Stimulated activated CD8-positive, alpha-beta memory T cell treated with anti-CD3 and anti-CD28 coated beads, Interleukin-2, amount 100 ng/mL, for 1 hour (primary cell): ENCODE data around the gene BCL7B.
"Not testable (repeated sequence)": the region's sequence is repeated elsewhere in the genome, so short reads cannot be mapped to it uniquely, and the experiment has no call there.

Source experiments
- DNase-seq, 2 donors: peaks; one replicate each; pipeline ENCODE4 v3.0.0-alpha.2; 2020; ENCODE audit warnings: low read depth in 2 of 2

The BCL7B gene

DNA sequence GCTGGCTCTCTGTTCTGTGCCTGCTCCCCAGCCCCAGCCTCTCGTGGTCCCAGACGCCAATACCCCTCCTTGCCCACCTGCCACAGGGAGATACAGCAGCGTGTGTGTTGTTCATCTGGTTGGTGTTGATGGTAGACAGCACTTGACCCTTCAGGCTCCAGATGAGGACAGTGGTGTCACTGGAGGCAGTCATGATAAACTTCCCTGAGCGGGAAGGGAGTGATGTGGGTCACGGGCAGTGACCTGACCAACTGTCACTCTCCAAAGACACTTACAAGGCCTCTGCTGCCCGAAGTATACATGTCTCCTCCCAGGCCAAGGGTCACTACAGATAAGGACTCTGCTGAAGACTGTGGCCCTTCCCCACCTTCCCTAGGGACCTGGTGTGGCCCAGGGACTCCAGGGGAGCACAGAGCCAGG, 15.3 kb upstream of the BCL7B start:
- DNase-seq, result no peak

DNA sequence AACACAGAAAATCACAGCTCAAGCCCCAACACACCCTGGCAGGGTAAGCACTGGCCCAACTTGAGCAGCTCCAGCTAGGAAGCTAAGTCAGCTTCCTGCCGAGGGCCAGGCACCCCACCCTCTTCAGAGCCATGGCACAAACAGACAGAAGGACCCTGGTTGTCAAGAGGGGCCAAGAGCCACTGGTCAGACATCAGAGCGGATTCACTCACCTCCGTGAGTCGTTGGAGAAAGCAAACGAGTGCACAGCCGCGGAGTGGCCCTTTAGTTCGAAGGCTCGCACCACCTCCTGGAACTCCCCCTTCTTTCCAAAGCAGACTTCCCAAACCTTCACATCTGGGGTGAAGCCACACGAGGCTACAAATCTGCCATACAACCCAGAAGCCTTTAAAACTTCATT, 13.5 kb upstream of the BCL7B start:
- DNase-seq, result no peak

DNA sequence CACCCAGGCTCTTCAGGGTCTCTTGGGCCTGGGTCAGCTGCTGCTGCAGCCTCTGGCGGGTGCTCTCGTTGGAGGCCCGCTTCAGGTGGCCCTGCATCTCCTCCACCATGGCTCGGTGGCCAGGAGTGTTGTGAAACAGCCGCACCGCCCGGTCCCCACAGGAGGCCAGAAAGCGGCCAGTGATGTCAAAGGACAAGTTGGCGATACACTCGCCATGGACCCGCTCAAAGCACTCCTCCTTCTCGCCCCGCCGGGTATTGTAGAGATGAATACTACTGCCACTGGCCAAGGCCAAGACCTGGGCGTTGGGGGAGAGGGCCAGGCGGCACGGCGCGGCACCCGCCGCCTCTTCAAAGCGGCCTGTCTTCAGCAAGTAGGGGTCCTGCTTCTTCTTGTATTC, 13.0 kb upstream of the BCL7B start:
- no peak for DNase-seq

DNA sequence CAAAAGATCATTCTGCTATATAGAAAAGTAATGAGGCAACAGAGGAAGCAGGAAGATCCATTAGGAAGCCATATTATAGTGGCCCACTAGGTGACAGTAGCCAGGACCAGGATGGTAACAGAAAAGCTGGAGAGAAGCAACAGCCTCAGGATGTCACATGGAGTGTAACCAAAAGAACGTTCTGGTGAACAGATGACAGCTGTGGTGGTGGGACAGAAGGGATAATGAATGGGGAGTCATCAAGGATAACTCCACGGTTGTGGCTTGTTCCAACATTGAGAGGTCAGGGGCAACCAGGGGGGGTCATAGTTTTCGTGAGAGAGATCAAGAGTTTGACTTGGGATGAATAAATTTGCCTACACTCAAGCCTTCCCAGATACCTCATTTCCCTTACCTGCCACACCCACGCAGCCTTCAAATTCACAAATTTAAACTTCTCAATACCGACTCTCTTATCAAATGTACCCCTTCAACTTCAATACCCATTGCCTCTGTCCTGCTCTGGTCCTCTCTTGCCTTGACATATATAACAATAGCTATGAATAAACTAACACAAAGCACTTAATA, 11.6 kb upstream of the BCL7B start:
- DNase-seq, result no peak

DNA sequence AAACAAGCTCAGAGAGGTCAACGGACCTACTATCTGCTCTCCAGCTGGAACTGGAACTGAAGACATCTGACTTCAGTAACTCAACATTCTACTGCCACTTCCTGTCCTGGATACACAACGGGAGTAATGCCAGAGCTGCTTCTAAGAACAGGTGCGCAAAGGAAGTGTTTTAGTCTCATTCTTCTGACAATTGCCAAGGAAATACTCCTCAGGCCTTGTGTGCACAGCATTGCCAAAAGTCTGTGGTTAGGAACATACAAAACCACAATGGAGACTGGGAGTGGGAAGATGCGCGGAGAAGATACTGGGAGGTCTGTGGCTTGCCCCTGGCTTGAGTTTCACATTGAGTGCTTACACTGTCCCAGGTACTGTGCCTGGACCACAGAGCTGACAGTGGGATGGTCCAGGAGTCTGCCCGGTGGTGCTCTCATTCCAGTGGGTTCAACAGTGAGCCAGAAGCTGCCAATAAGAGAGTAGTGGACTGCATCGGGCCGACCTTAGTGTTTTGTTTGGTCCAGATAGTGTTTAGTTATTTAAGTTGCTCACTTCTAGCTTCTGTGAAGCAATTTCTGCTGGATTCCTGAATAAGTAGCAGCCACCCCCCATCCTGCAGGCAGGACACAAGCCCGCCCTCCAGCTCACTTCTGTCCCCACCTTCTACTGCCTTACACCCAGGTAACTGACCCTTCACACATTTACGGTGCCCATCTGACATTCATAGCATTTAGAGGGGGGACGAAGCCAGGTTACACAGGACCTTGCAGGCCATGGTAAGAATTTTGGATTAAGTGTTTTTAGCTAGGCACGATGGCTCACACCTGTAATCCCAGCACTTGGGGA, 10.6 kb upstream of the BCL7B start:
- DNase-seq, result no peak

DNA sequence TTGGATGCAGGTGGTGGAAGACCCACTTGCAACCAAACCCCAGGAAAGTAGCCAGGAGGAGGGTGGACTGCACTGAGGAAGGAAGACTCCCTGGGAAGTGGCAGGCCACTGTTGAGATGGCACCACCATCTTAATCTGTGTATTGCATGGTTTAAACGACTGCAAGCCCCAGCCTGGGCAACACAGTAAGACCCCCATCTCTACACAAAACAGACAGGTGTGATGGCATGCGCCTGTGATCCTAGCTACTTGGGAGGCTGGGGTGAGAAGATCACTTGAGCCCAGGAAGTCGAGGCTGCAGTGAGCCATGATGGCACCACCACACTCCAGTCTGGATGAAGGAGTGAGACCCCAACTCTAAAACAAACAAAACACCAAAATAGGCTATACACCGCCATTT, 9.7 kb upstream of the BCL7B start:
- no peak for DNase-seq

DNA sequence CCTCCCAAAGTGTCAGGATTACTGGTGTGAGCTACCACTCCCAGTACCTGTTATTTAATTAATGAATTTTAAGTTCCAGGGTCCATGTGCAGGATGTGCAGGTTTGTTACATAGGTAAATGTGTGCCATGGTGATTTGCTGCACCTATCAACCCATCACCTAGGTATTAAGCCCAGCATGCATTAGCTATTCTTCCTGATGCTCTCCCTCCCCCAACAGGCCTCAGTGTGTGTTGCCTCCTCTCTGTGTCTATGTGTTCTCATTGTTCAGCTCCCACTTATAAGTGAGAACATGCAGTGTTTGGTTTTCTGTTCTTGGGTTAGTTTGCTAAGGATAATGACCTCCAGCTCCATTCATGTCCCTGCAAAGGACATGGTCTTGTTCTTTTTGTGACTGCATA, 8.9 kb upstream of the BCL7B start:
- not testable (repeated sequence) for DNase-seq

DNA sequence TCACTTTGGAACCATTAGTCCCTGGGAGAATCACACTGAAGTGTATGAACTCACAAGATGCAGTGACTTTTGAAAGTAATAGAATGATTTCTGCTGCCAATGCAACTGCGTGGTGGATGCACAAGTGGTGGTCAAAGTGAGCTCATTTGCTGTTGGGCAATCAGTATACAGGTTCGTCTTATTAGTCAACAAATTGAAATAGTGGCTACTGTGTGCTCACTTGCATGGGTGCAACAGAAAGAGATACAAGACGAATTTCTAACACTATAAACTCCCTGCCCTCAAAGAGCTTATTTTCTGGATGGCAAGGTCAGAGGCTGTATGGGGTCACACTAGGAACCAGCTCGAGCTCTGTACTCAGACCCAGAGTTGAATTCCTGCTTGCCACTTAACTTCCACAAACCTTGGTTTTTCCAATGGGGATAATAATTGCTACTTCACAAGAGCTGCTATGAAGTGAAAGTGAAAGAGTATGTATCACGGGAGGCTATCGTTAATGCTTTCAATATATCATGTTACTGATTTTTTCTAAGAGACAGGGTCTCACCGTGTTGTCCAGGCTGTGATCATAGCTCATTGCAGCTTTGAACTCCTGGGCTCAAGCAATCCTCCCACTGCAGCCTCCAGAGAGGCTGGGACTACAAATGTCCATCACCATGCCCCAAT, 8.3 kb upstream of the BCL7B start:
- no peak for DNase-seq

DNA sequence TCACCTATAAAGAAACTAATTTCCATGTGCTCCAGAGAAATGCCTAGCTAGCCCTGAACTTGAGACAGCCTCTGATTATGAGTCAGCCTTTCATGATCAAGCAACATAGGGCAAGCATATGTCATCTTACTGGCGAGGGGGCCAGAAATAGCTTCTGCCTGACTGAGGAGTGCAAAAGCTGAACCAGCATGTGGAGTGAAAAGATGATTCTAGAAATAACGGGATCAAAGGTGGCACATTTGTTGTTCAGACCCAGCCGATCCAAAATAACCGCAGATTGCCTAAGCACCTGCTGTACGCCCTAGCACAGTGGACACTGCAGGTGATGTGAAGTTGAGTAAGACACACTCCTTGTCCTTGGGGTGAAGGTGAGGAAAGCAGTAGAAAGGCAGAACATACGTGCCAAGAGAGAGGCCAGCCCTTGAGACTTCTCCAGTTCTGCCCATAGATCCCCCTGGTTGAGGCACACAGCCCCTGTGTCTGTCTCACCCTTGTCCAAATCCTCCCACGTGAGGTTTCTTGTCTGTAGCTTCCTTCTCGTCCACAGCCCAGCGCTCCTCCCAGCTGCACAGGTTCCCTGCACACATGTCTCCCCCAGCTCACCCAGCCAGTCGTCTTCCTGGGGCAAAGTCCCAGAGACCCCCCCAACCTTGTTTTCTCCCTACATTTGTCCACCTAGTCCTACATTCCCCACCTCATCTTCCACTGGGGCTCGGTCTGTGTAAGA, 2.8 kb upstream of the BCL7B start:
- no peak for DNase-seq

DNA sequence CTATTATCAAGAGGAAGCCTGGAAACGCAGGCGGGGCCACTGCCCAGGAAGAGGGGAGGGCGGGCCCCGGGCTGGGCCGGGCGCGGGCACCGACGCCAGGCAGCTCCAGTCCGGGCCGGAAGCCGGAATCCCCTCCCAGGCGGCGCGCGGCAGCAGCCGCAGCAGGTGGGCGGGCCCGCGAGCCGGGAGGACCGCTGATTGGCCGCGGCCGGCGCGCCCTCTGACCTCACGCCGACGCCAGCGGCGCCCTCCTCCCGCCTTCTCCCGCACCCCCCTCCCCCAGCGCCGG, 438 bp downstream of the BCL7B start:
- peak; percentile 78 to 85 for DNase-seq

DNA sequence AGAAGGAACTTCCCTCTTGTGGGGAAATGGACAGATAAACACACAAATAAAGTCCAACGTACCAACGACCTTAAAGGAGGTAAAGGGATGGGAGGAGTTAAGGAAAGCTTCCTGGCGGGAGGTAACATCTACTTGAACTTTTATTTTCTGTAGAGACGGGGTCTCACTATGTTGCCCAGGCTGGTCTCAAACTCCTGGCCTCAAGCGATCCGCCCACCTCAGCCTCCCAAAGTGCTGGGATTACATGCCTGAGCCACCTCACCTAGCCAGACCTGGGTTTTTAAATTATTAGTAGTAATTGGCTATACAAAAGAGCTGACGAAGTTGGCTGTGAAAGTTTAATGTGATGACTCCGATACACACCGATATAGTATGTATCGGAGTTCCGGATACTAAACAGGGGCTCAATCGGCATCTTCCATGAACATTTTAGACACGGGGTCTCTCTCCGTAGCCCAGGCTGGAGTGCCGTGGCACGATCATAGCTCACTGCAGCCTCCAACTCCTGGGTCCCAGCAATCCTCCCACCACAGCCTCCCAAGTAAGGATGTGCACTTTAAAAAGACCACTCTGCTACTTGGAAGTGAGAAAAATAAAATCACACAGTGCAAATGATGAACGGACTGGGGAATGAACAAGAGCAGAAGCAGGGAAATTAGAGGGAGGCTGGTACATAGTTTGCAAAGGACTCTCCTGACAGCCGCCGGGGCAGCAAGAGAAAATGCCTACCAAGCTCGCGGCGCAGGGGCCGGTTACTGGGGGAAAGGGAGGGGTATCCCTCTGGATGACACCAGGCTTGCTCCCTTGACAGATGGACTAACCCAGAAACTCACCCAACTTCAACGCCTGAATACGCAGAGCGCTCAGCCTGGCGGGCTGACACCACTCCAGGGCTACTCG, 1.0 kb downstream of the BCL7B start:
- no peak for DNase-seq

DNA sequence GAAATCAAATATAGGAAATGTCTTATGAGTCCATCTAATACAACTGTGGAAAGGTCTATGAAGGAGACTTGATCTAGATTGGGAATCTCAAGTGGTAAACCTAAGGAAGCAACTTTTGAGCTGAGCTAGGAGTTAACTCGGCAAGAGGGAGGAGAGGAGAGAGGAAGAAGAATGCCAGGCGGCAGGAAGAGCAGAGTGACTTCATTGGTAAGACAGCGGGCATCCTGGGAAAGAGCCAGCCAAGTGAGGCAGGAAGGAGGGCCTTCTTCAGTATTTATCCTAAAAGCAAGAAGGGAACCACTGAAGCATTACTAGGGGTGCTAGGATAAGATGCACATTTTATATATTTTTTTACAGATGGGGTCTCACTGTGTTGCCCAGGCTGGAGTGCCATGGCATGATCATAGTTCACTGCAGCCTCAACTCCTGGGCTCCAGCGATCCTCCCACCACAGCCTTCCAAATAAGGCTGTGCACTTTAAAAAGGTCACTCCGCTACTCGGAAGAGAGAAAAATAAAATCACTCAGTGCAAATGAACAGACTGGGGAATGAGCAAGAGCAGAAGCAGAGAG, 2.0 kb downstream of the BCL7B start:
- DNase-seq, result no peak

DNA sequence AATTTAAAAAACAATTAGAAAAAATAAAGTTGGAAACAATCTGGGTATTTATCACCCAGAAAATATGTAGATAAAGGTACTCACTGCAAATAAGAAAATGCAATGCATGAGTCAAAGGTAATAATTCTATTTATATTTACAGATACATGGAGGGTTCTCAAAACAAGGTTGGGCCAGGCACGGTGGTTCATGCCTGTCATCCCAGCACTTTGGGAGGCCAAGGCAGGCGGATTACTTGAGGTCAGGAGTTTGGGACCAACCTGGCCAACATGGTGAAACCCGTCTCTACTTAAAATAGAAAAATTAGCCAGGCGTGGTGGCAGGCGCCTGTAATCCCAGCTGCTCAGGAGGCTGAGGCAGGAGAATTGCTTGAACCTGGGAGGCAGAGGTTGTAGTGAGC, 7.4 kb downstream of the BCL7B start:
- not testable (repeated sequence) for DNase-seq

DNA sequence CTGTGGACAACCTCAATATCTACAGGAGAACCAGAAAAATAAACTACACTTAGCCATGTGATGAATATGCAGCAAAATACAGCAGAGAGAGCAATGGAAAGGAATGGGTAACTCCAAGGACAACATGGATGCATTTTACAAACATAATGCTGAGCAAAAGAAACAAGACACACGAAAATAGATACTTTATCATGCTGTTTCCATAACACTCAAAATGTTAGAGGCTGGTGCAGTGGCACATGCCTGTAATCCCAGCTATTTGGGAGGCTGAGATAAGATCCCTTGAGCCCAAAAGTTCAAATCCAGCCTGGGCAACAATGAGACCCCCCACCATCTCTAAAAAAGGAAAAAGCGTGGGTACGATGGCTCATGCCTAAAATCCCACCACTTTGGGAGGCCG, 8.3 kb downstream of the BCL7B start:
- DNase-seq, result no peak

DNA sequence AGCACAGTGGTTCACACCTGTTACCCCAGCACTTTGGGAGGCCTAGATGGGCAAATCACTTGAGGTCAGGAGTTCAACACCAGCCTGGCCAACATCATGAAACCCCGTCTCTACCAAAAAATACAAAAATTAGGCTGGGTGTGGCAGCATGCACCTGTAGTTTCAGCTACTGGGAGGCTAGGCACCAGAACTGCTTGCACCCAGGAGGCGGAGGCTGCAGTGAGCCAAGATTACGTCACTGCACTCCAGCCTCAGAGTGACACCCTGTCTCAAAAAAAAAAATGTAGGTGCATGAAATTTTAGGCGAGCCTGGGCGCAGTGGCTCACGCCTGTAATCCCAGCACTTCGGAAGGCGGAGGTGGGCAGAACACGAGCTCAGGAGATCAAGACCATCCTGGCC, 9.6 kb downstream of the BCL7B start:
- DNase-seq, result no peak

DNA sequence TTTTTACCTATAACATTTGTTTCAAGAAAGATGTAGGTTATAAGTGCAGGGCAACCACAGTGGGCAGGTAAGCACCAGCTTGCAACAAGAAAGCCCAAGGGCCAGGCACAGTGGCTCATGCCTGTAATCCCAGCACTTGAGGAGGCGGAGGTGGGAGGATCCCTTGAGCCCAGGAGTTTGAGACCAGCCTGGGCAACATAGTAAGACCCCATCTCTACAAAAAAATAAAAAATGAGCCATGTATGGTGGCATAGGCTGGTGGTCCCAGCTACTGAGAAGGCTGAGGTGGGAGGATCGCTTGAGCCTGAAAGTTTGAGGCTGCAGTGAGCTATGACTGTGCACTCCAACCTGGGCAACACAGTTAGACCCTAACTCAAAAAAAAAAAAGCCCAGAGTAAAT, 12.8 kb downstream of the BCL7B start:
- no peak for DNase-seq

DNA sequence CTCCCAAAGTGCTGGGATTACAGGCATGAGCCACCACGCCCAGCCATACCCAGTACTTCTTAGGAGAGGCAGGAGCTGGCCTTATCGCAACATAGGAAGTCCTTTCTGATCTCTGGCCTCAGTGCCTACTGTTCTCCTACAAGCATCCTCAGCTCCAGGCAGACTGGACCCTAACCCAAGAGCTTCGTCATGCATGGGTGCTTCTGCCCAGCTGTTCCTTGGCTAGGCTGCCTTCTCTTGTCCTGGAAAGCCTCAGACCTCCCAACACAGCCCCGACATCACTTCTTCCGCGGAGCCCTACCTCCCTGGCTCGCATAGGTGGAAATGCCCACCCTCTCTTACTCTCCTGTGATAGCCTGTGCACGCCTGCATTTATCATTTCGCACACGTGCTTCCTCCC, 15.8 kb downstream of the BCL7B start:
- no peak for DNase-seq

DNA sequence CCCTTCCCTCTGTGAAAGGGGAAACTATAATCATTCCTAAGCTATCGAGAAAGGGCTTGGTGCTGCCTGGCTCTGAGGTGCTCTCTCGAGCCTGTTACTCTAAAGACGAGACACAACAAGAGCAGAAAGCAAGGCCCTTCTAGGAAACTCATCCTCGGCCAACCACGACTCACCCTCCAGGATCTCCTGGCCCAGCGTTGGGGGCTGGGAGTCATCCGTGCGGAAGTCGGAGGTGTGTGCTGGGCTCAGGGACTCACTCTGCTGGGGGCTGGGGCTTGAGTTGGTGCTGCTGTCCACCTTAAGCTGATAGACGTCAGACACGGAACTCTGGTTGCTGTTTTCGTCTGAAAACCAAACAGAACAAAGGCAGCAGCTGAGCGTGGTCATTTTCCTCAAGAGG, 17.8 kb downstream of the BCL7B start:
- no peak for DNase-seq

DNA sequence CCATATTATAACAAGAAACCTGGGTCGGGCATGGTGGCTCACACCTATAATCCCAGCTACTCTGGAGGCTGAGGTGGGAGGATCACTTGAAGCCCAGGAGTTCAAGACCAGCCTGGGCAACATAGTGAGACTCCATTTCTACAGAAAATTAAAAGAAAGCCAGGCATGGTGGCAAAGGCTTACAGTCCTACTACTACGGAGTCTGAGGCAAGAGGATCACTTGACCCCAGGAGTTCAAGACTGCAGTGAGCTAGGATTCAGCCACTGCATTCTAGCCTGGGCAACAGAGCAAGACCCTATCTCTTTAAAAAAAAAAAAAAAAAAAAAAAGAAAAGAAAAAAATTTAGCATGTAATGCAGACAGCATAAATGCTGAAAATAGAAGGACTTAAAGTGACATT, 19.0 kb downstream of the BCL7B start:
- not testable (repeated sequence) for DNase-seq

DNA sequence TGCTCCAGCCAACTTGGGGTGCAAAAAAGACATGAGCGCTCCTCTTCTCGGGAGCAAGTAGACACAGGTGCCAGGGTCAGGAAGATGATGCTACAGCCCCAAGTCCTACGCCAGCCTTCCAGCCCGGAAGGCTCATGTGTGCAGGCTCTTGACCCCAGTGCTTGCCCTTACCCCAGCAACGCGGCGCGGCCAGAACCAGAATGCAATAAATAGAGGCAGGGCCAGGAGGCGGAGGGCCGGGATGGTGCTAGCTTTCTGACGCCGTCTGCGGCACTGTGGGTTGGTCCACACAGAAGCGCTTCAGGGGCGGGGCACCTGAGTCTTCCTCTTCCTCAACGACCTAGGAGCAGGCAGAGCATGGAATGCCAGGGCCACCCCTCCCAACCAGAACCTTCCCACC, 20.4 kb downstream of the BCL7B start:
- DNase-seq, result no peak

DNA sequence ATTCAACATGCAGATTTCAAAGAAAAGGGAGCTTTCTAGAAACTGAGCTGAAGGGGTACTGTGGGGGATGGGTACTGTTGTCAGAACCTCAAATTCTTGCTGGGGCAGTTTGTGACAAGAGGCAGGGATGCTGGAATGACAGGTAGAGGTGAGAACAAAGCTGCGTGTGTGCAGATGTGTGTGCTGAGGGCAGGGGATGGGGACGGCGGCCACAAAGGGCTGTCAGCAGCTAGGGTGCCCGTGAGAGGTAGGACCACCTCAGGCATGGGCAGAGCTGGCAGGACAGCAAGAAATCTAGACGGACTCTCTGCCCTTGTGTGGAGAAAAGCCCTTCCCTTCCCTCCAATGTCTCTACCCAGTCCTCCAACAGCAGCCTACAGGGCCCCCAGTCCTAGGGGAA, 21.0 kb downstream of the BCL7B start:
- no peak for DNase-seq
